ENCODE data around the gene CNDP2.

DNA sequence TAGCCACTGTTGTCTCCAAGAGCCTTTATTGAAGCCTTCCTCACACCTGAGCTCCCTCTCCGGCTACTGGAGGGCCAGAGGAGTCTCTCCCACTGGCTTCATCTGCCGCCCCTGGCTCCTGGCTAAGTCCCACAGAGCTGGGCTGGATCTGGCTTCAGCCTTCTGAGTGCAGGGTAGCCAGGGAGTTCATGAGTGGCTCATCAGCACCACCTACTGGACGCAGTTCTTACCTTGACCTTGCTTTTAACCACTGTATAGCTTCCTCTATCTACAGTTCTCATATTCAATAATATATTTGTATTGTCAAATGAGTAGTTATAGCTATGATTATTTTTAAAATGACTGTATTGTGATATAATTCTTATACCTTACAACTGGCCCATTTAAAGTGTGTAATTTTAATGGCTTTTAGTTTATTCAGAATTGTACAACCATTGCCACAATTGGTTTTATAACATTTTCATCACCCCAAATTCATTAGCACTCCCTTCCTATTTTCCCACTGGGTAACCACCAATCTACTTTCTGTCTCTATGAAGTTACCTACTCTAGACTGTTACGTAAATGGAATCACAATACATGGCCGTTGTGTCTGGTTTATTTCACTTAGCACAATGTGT lies 55.9 kb downstream of the CNDP2 start:
- TF ChIP-seq ZNF274 (IDR thresholded peaks at IDR 0.05; ENCODE audit: low read depth, low read length): no peak
- TF ChIP-seq YY1 (IDR thresholded peaks at IDR 0.05; ENCODE audit: insufficient read depth, insufficient read length): no peak
